ENCODE results near the gene MOV10L1.

- no peak for TF ChIP-seq CTCF (IDR thresholded peaks at IDR 0.05)
- TF ChIP-seq POLR2A (IDR thresholded peaks at IDR 0.05), result no peak
- TF ChIP-seq POLR2AphosphoS5 (IDR thresholded peaks at IDR 0.05), result no peak
Observed at GRCh38 chr22:50177537-50178470, 88.0 kb downstream of the MOV10L1 start.

Data from breast epithelium (tissue), 3 donors.